ENCODE measurements around the gene XIST.
"Not testable (repeated sequence)": the region's sequence is repeated elsewhere in the genome, so short reads cannot be mapped to it uniquely, and the experiment has no call there.

The XIST gene

GRCh38 chrX:73841337-73841736 is 11.2 kb downstream of the XIST start:
- no peak overlapping the region for H3K27ac ChIP-seq
- H3K4me3 ChIP-seq = no peak overlapping the region

- no peak overlapping the region for H3K4me3 ChIP-seq
- H3K27ac ChIP-seq = no peak overlapping the region
Measured at GRCh38 chrX:73840120-73840924, 12.2 kb downstream of the XIST start.

- Histone ChIP-seq H3K4me3 (no peak overlapping the region), H3K27ac (no peak overlapping the region)
Measured at GRCh38 chrX:73839152-73839551, 13.4 kb downstream of the XIST start.

GRCh38 chrX:73838123-73838522 is 14.4 kb downstream of the XIST start:
- H3K27ac ChIP-seq = no peak overlapping the region
- no peak overlapping the region for H3K4me3 ChIP-seq

- no peak overlapping the region for H3K4me3 ChIP-seq
Measured at GRCh38 chrX:73836956-73837477, 15.5 kb downstream of the XIST start.

GRCh38 chrX:73834219-73834618 is 18.3 kb downstream of the XIST start:
- no peak overlapping the region for H3K27ac ChIP-seq
- H3K4me3 ChIP-seq = no peak overlapping the region

More at GRCh38 chrX:73836956-73837477, 15.5 kb downstream of the XIST start:
- no peak overlapping the region for H3K27ac ChIP-seq

- Histone ChIP-seq H3K4me3 (no peak overlapping the region), H3K27ac (no peak overlapping the region)
Measured at GRCh38 chrX:73832319-73832718, 20.2 kb downstream of the XIST start.

- H3K4me3 ChIP-seq = no peak overlapping the region
- H3K27ac ChIP-seq = no peak overlapping the region
Measured at GRCh38 chrX:73831500-73831899, 21.0 kb downstream of the XIST start.

- H3K27ac ChIP-seq = no peak overlapping the region
- H3K4me3 ChIP-seq = no peak overlapping the region
Measured at GRCh38 chrX:73830489-73831414, 21.8 kb downstream of the XIST start.

- no peak overlapping the region for H3K27ac ChIP-seq
- no peak overlapping the region for H3K4me3 ChIP-seq
Measured at GRCh38 chrX:73829890-73830466, 22.5 kb downstream of the XIST start.

GRCh38 chrX:73828080-73828720 is 24.3 kb downstream of the XIST start:
- H3K27ac ChIP-seq = no peak overlapping the region
- H3K4me3 ChIP-seq = no peak overlapping the region

GRCh38 chrX:73827406-73827805 is 25.1 kb downstream of the XIST start:
- H3K27ac ChIP-seq = no peak overlapping the region

GRCh38 chrX:73826996-73827395 is 25.5 kb downstream of the XIST start:
- H3K4me3 ChIP-seq = no peak overlapping the region
- H3K27ac ChIP-seq = no peak overlapping the region

More at GRCh38 chrX:73827406-73827805, 25.1 kb downstream of the XIST start:
- no peak overlapping the region for H3K4me3 ChIP-seq

GRCh38 chrX:73825569-73825968 is 26.9 kb downstream of the XIST start:
- no peak overlapping the region for H3K27ac ChIP-seq
- H3K4me3 ChIP-seq = no peak overlapping the region

- H3K4me3 ChIP-seq = no peak overlapping the region
- H3K27ac ChIP-seq = no peak overlapping the region
Measured at GRCh38 chrX:73823473-73824004, 29.0 kb downstream of the XIST start.

GRCh38 chrX:73822775-73823174 is 29.7 kb downstream of the XIST start:
- Histone ChIP-seq H3K27ac (no peak overlapping the region), H3K4me3 (no peak overlapping the region)

GRCh38 chrX:73821921-73822559 is 30.5 kb downstream of the XIST start:
- Histone ChIP-seq H3K4me3 (no peak overlapping the region), H3K27ac (no peak overlapping the region)

GRCh38 chrX:73819864-73820558 is 32.5 kb downstream of the XIST start:
- H3K4me3 ChIP-seq, H3K27ac ChIP-seq: not testable (repeated sequence)

All from skin epidermis (tissue), 12 donors.